ENCODE results near the gene OR2AJ1. TPM values are rescaled to one million over a fixed set of nuclear protein-coding genes. Genes with fewer than 3 reads are reported as not detected.

The OR2AJ1 gene
- not detected in 2 replicates for total RNA-seq

GRCh38 chr1:247924868-247925267 is at the start of gene OR2AJ1:
OR2AJ1 (plus strand) TSS chr1:247924889; CDS start chr1:247933769, 8,880 bp downstream.

GRCh38 chr1:247895163-247895637 is 29.5 kb upstream of the OR2AJ1 start, which contains the start of gene OR2W3:
OR2W3 (plus strand) TSS chr1:247895587; CDS start chr1:247895587, 0 bp downstream.

GRCh38 chr1:247919952-247920351 is 4.7 kb upstream of the OR2AJ1 start, which contains the start of gene OR2T8:
OR2T8 (plus strand) TSS chr1:247920252; CDS start chr1:247921018, 766 bp downstream.

GRCh38 chr1:247948558-247948957 is 23.9 kb downstream of the OR2AJ1 start, which contains the start of gene OR2L8:
OR2L8 (plus strand) TSS chr1:247948858; CDS start chr1:247948858, 0 bp downstream.

GRCh38 chr1:247964933-247965332 is 40.2 kb downstream of the OR2AJ1 start, which contains the start of gene OR2AK2:
OR2AK2 (plus strand) TSS chr1:247965233; CDS start chr1:247965377, 144 bp downstream.

Other genes with a start within 250 kb of the OR2AJ1 start
- gene OR13G1, start 245.2 kb upstream of the OR2AJ1 start, total RNA-seq: not detected in 2 replicates
- not detected in 2 replicates for gene OR6F1, start 208.2 kb upstream of the OR2AJ1 start, total RNA-seq
- gene OR14K1, start 186.3 kb upstream of the OR2AJ1 start, total RNA-seq: not detected in 2 replicates
- not detected in 2 replicates for gene OR14A2, start 176.7 kb upstream of the OR2AJ1 start, total RNA-seq
- not detected in 2 replicates for gene OR1C1, start 164.3 kb upstream of the OR2AJ1 start, total RNA-seq
- not detected in 2 replicates for gene OR14A16, start 100.8 kb upstream of the OR2AJ1 start, total RNA-seq
- not detected in 2 replicates for gene OR11L1, start 83.0 kb upstream of the OR2AJ1 start, total RNA-seq
- 1.1 and 3.1 TPM in 2 replicates for gene TRIM58, start 67.7 kb upstream of the OR2AJ1 start, total RNA-seq
- 0.58 TPM in 1 of 2 replicates, not detected in the other for gene OR2W3, start 29.3 kb upstream of the OR2AJ1 start, total RNA-seq
- under 0.01 TPM in 1 of 2 replicates, not detected in the other for gene OR2T8, start 4.6 kb upstream of the OR2AJ1 start, total RNA-seq
- not detected in 2 replicates for gene OR2L8, start 24.0 kb downstream of the OR2AJ1 start, total RNA-seq
- gene OR2AK2, start 40.3 kb downstream of the OR2AJ1 start, total RNA-seq: 0.28 TPM in 1 of 2 replicates, not detected in the other
- gene OR2L5, start 88.8 kb downstream of the OR2AJ1 start, total RNA-seq: not detected in 2 replicates
- not detected in 2 replicates for gene OR2L2, start 105.2 kb downstream of the OR2AJ1 start, total RNA-seq
- not detected in 2 replicates for gene OR2L3, start 121.9 kb downstream of the OR2AJ1 start, total RNA-seq
- under 0.01 TPM in 1 of 2 replicates, not detected in the other for gene OR2L13, start 170.3 kb downstream of the OR2AJ1 start, total RNA-seq
- not detected in 2 replicates for gene OR2M5, start 220.3 kb downstream of the OR2AJ1 start, total RNA-seq
- gene OR2M2, start 249.9 kb downstream of the OR2AJ1 start, total RNA-seq: not detected in 2 replicates

Measured in regular cardiac myocyte (primary cell).